ENCODE data around the gene NSUN6. TPM values are rescaled to one million over a fixed set of nuclear protein-coding genes. Genes with fewer than 3 reads are reported as not detected.

The NSUN6 gene
- total RNA-seq, 1 experiment from 2014 or later, result 12.5 TPM

GRCh38 chr10:18620856-18621255, 30.5 kb downstream of the NSUN6 start:
- POLR2A ChIA-PET, result no interaction called here
- H3K27me3 ChIP-seq (ENCODE audit: insufficient read depth, low read length), result no peaks in the 10 kb centered on the region
- H3K9me3 ChIP-seq (ENCODE audit: control insufficient read depth in 1 of 2, insufficient read depth in 1 of 2, low read depth in 1 of 2, low read length in 2 of 2), result no peaks in the 10 kb centered on the region
- ATAC-seq (no peak), DNase-seq (ENCODE audit: low read depth, low spot score) (no peak)
- no peaks in the 10 kb centered on the region for H3K9me2 ChIP-seq (ENCODE audit: insufficient read depth)
- peaks cover 0 to 9% of the 10 kb centered on the region in 2 experiments; a peak in 2 of 4 replicates for H3K36me3 ChIP-seq (ENCODE audit: control insufficient read depth in 1 of 2, insufficient read depth in 2 of 2, low read length in 2 of 2)
- no peak overlapping the region for H3K9ac ChIP-seq (ENCODE audit: low read length)
- CTCF ChIA-PET, result no interaction called here
- no peak overlapping the region for H3K27ac ChIP-seq (ENCODE audit: low read depth, low read length)
- BruUV-seq (replicated peaks), result no TSS peak
- no peaks in the 10 kb centered on the region for H4K20me1 ChIP-seq (ENCODE audit: insufficient read depth)
- TF ChIP-seq SP1 (IDR thresholded peaks at IDR 0.05; ENCODE audit: low read depth) (no peak), EZH2phosphoT487 (IDR thresholded peaks at IDR 0.05; ENCODE audit: borderline replicate concordance) (no peak), ZFX (IDR thresholded peaks at IDR 0.05) (no peak), CBX3 (IDR thresholded peaks at IDR 0.05; ENCODE audit: low read depth) (no peak), ZBTB33 (IDR thresholded peaks at IDR 0.05; ENCODE audit: extremely low read depth, insufficient replicate concordance, low read length) (no peak), ELF1 (IDR thresholded peaks at IDR 0.05; ENCODE audit: borderline replicate concordance, low read depth) (no peak), CTCF (IDR thresholded peaks at IDR 0.05 in 2 of 3, conservative IDR thresholded peaks at IDR 0.05 in 1 of 3; ENCODE audit: borderline replicate concordance in 1 of 3, insufficient read depth in 1 of 3, low read depth in 2 of 3, low read length in 2 of 3) (no peak), POLR2A (IDR thresholded peaks at IDR 0.05; ENCODE audit: borderline replicate concordance, extremely low read depth, insufficient read depth, insufficient read length) (no peak), ZNF274 (IDR thresholded peaks at IDR 0.05; ENCODE audit: low read depth, low read length) (no peak), REST (IDR thresholded peaks at IDR 0.05; ENCODE audit: low read depth) (no peak), YY1 (IDR thresholded peaks at IDR 0.05; ENCODE audit: extremely low read depth, insufficient replicate concordance, low read depth, low read length) (no peak), JUND (IDR thresholded peaks at IDR 0.05) (no peak), EGR1 (IDR thresholded peaks at IDR 0.05; ENCODE audit: low read depth) (no peak), ATF3 (IDR thresholded peaks at IDR 0.05) (no peak)
- H3K4me1 ChIP-seq (ENCODE audit: control insufficient read depth in 1 of 2, insufficient read depth in 2 of 2, low read length in 2 of 2), result peaks cover 1 to 3% of the 10 kb centered on the region in 2 experiments; a peak in 2 of 4 replicates
- H3K4me2 ChIP-seq (ENCODE audit: low read length), result no peak overlapping the region
- no peaks in the 10 kb centered on the region for H3K79me2 ChIP-seq (ENCODE audit: insufficient read depth, low read length)
- H2AFZ ChIP-seq (ENCODE audit: low read depth, low read length, poor library complexity, severe bottlenecking), result no peak overlapping the region
- no peak overlapping the region for H3K4me3 ChIP-seq (replicated peaks in 1 of 2; ENCODE audit: low read depth in 1 of 2, low read length in 2 of 2)
- RAD21 ChIA-PET (ENCODE audit: low non-redundant PET in 1 of 2, low total read pairs in 2 of 2, uncharacterized antibody in 2 of 2, unreplicated experiment in 2 of 2), result no interaction called here
- intact Hi-C loops (cut with micrococcal nuclease), result no loop called here
